SK-N-SH (cell line): ENCODE results near the gene CRYBG1.

Experiments
- EP300 ChIP-seq, 2 experiments: IDR thresholded peaks; 2 replicates each; pipeline versions ENCODE4 v1.4.0 to v1.6.1; 2012; ENCODE audit warnings: borderline replicate concordance in 1 of 2, low read depth in 1 of 2, low read length in 1 of 2
- RCOR1 ChIP-seq: fragments of 150-350 bp; IDR thresholded peaks from 2 replicates; pipeline ENCODE4 v1.6.1; 2017; ENCODE audit warnings: antibody characterized with exemption, low read length
- SMC3 ChIP-seq: IDR thresholded peaks from 2 replicates; pipeline ENCODE4 v1.6.1; 2012; ENCODE audit warnings: low read depth, low read length, improper control_type of control experiment
- TF ChIP-seq, protein P1 (sequence below): fragments of 200-600 bp; sonication (generic); IDR thresholded peaks from 2 replicates; pipeline ENCODE4 v1.6.1; 2017; ENCODE audit warnings: antibody characterized with exemption, mild to moderate bottlenecking, moderate library complexity

GRCh38 chr6:106321940-106322339 lies 38.6 kb upstream of the CRYBG1 start:
- TF ChIP-seq, protein P1, sequence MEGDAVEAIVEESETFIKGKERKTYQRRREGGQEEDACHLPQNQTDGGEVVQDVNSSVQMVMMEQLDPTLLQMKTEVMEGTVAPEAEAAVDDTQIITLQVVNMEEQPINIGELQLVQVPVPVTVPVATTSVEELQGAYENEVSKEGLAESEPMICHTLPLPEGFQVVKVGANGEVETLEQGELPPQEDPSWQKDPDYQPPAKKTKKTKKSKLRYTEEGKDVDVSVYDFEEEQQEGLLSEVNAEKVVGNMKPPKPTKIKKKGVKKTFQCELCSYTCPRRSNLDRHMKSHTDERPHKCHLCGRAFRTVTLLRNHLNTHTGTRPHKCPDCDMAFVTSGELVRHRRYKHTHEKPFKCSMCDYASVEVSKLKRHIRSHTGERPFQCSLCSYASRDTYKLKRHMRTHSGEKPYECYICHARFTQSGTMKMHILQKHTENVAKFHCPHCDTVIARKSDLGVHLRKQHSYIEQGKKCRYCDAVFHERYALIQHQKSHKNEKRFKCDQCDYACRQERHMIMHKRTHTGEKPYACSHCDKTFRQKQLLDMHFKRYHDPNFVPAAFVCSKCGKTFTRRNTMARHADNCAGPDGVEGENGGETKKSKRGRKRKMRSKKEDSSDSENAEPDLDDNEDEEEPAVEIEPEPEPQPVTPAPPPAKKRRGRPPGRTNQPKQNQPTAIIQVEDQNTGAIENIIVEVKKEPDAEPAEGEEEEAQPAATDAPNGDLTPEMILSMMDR, result no peak
- TF ChIP-seq EP300 (IDR thresholded peaks at IDR 0.05; ENCODE audit: borderline replicate concordance in 1 of 2, low read depth in 1 of 2, low read length in 1 of 2) (no peak), RCOR1 (no peak), SMC3 (no peak)
